ENCODE results near the gene EVC.
A peak's percentile ranks its signal among the peaks of the same experiment; 100 is the strongest.

The EVC gene

DNA sequence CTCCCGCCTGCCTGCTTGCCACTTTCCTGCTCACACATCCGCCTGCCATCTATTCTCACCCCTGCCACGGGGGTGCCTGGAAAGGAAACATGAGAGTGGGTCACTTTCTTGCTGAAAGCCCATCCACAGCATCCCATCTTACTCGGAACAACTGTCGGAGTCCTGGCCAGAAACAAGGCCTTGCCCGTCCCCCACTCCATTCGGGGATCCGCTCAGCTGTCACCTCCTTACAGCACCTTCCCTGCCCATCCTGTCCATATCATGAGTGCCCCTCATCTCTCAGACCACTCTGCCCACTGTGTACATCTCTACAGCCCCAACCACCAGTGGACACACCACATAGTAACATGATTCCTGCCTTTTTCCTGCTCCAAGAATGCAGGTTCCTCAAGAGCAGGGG, 9.0 kb upstream of the EVC start:
- H3K9me3 Mint-ChIP-seq, result peaks cover 8% of the 10 kb centered on the region
- peaks cover 4% of the 10 kb centered on the region for H3K27me3 Mint-ChIP-seq
- H3K36me3 Mint-ChIP-seq, result peaks cover 2% of the 10 kb centered on the region
- DNase-seq (ENCODE audit: low spot score in 2 of 2) (no peak), ATAC-seq (ENCODE audit: low read depth) (no peak)
- no peak overlapping the region for H3K27ac Mint-ChIP-seq
- no peak overlapping the region for H3K4me3 Mint-ChIP-seq
- no peaks in the 10 kb centered on the region for H3K4me1 Mint-ChIP-seq

- H3K9me3 Mint-ChIP-seq, result peaks cover 8% of the 10 kb centered on the region
- peaks cover 2% of the 10 kb centered on the region for H3K36me3 Mint-ChIP-seq
- no peak overlapping the region for H3K4me3 Mint-ChIP-seq
- no peak overlapping the region for H3K27ac Mint-ChIP-seq
- no peak for DNase-seq (ENCODE audit: low spot score in 2 of 2)
- H3K4me1 Mint-ChIP-seq, result peaks cover 3% of the 10 kb centered on the region
- H3K27me3 Mint-ChIP-seq, result peaks cover 11% of the 10 kb centered on the region
- ATAC-seq (ENCODE audit: low read depth), result no peak
Observed at GRCh38 chr4:5703831-5704230, 7.2 kb upstream of the EVC start.

DNA sequence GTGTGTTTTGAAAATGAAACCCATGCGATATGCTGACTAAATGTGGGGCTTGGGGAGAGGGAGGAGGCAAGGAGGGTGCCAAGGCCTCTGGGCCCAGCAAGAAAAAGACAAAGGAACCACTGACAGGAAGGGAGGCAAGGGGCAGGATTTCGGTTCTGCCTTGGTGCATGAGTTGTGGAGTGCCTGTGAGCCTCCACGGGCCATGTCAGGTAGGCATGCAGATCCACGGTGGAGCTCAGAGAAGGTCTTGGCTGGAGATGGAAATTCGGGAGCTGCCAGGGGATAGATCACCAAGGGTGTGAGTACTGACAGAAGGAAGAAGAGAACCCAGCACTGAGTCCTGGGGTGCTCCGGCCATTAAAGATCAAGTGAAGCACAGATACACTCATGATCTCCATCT, 6.7 kb upstream of the EVC start:
- Mint-ChIP-seq H3K36me3 (peaks cover 2% of the 10 kb centered on the region), H3K27ac (no peak overlapping the region), H3K4me3 (no peak overlapping the region), H3K4me1 (peaks cover 3% of the 10 kb centered on the region), H3K9me3 (peaks cover 8% of the 10 kb centered on the region), H3K27me3 (peaks cover 11% of the 10 kb centered on the region)
- DNase-seq (ENCODE audit: low spot score in 2 of 2) (no peak), ATAC-seq (ENCODE audit: low read depth) (no peak)

DNA sequence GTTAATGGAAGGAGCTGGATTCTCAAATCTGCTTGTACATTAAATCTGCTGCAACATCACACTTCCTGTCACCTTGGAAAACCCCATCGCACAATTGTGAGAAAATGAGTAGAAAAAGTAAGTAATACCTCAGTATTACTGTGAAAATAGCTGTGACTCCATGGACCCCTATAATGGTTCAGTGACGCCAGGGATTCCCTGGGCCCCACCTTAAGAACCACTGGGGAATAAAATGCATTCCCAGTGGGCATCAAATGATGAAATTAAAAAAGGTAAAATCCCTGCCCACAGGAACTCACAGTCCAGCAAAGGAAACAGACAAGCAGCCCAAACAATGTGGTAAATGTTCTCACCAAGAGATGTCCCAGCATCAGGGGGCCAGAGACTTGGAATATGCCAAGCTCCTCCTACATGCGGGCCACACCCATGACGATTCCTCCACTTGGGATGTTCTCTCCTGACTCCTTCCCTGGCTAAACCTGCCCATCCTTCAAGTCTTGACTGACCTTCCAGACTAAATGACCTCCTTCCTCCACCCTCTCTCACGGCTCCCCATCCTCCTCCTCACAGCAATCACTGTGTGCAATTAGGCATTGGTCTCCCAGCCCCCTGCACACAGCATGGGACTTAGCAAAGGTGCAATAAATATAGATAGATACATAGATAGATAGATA, 5.2 kb upstream of the EVC start:
- Mint-ChIP-seq H3K4me1 (peaks cover 7% of the 10 kb centered on the region), H3K9me3 (peaks cover 6% of the 10 kb centered on the region), H3K4me3 (no peak overlapping the region), H3K27ac (no peak overlapping the region), H3K36me3 (peaks cover 4% of the 10 kb centered on the region), H3K27me3 (peaks cover 19% of the 10 kb centered on the region)
- DNase-seq (ENCODE audit: low spot score in 2 of 2), result no peak
- no peak for ATAC-seq (ENCODE audit: low read depth)

DNA sequence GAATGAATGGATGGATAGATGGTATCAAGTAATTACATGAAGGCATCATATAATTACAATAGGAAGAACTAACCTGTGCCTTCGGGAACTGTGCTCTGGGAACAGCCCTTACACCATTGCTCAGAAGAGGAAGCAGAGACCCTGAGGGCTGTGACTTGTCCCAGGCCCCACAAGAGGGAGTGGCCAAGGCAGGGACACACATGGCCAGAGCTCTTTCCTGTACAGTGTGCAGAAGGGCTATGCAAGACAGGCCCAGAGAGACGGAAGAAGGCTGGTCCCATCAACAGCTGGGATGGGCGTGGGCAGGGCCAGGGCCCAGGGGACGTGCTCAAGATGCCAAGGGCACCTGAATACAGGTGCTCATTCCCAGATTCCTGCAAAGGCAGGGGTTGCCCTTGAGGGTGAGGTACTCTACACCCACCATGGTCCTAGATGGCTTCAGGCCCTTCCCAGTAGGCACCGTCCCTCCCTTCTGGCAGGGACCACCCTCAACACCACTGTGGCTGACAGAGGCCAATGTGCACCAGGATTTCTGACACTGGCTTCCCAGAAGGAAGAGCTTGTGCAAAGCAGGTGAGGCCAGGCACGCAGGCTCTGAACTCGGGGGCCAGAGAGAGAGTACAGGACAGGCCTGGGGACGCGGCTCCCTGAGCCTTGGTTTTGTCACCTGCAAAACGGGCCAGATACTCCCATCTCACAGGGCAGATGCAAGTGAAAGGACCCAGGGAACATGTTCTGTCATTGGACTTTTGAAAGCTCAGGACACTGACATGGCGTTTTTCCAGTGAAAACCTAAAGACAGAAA, 4.3 kb upstream of the EVC start:
- Mint-ChIP-seq H3K27me3 (peaks cover 19% of the 10 kb centered on the region), H3K36me3 (peaks cover 4% of the 10 kb centered on the region), H3K4me1 (peaks cover 7% of the 10 kb centered on the region), H3K4me3 (peak overlapping the region; percentile 37), H3K27ac (no peak overlapping the region), H3K9me3 (peaks cover 6% of the 10 kb centered on the region)
- ATAC-seq (ENCODE audit: low read depth) (no peak), DNase-seq (ENCODE audit: low spot score in 2 of 2) (no peak)

DNA sequence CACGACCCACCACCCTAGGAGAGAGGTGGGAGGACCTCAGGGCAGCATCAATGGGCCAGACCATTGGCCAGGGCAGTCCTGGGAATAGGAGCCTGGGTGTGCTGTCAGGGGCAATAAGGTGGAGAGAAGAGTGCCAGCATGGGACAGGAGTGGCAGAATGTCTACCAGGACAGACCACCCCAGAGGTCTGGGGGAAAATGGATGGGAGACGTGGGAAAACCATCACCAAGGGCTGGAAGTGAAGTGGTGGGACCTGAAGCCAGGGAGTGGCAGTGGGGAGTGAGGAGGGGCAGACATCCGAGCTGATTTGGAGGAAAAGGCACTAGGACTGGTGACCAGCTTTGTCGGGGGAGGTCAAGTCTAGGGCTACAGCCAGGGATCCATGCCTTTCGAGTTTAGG, 3.6 kb upstream of the EVC start:
- peaks cover 9% of the 10 kb centered on the region for H3K9me3 Mint-ChIP-seq
- peaks cover 4% of the 10 kb centered on the region for H3K36me3 Mint-ChIP-seq
- peaks cover 25% of the 10 kb centered on the region for H3K27me3 Mint-ChIP-seq
- H3K4me3 Mint-ChIP-seq, result peak overlapping the region; percentile 37
- ATAC-seq (ENCODE audit: low read depth) (no peak), DNase-seq (ENCODE audit: low spot score in 2 of 2) (no peak)
- peaks cover 7% of the 10 kb centered on the region for H3K4me1 Mint-ChIP-seq
- H3K27ac Mint-ChIP-seq, result no peak overlapping the region

- DNase-seq (ENCODE audit: low spot score in 2 of 2), result no peak
- peaks cover 4% of the 10 kb centered on the region for H3K36me3 Mint-ChIP-seq
- H3K4me3 Mint-ChIP-seq, result no peak overlapping the region
- H3K27ac Mint-ChIP-seq, result no peak overlapping the region
- ATAC-seq (ENCODE audit: low read depth), result no peak
- peaks cover 12% of the 10 kb centered on the region for H3K9me3 Mint-ChIP-seq
- H3K27me3 Mint-ChIP-seq, result peaks cover 29% of the 10 kb centered on the region
- peaks cover 7% of the 10 kb centered on the region for H3K4me1 Mint-ChIP-seq
Observed at GRCh38 chr4:5707778-5708448, 3.1 kb upstream of the EVC start.

DNA sequence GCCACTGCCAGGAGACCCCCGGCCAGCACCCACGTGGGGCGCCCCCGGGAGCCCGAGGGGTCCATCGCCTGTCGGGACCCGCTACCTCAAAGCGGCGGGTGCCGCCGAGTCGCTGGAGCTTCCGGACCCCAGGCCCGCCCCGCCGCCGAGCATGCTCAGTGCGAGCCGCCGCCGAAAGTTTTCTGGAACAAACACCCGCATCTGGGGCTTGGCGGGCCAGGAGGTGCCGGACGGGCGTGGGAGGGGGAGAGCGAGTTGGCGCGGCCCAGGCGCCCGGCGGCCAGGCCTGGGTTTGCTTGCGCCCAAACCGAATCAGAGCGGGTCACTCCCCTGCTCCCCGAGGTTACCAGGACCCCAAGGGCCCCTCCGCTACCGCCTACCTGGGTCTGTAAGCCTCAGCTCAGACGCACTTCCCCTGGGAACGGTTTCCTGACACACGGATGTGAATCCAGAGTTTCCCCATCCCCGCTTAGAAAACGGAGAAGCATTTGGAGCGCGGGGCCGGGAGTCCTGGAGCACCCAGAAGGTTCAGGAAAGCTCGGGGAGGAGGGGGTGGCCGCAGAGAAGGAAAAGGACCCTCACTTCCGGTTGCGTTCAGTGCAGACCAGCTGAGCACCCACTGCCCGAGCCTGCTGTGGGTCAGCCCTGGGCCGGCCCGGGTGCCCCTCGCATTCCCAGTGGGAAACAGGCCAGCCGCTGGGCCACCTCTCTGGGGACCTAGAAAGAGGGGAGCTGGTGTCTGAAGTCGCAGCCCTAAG, 2.4 kb upstream of the EVC start, which contains the start of gene EVC2:
TSS of gene EVC2 (minus strand) at position 111 of the 758 bp plus-strand sequence. CDS start at position 65, 46 bp downstream.
- DNase-seq (ENCODE audit: low spot score in 2 of 2) (no peak), ATAC-seq (ENCODE audit: low read depth) (no peak)
- H3K4me1 Mint-ChIP-seq, result peaks cover 7% of the 10 kb centered on the region
- H3K4me3 Mint-ChIP-seq, result peak within 1 kb of the TSS; percentile 37
- H3K36me3 Mint-ChIP-seq, result peaks cover 3% of the 10 kb centered on the region
- no peak within 1 kb of the TSS for H3K27ac Mint-ChIP-seq
- peaks cover 11% of the 10 kb centered on the region for H3K9me3 Mint-ChIP-seq
- peaks cover 28% of the 10 kb centered on the region for H3K27me3 Mint-ChIP-seq

GRCh38 chr4:5709207-5709575, 1.8 kb upstream of the EVC start:
- no peak for ATAC-seq (ENCODE audit: low read depth)
- Mint-ChIP-seq H3K4me3 (no peak overlapping the region), H3K9me3 (peaks cover 9% of the 10 kb centered on the region), H3K27ac (no peak overlapping the region), H3K4me1 (peaks cover 7% of the 10 kb centered on the region), H3K27me3 (peaks cover 29% of the 10 kb centered on the region), H3K36me3 (peaks cover 2% of the 10 kb centered on the region)
- DNase-seq (ENCODE audit: low spot score in 2 of 2), result no peak

GRCh38 chr4:5710065-5710960, 688 bp upstream of the EVC start:
- Mint-ChIP-seq H3K4me1 (peaks cover 7% of the 10 kb centered on the region), H3K27me3 (peaks cover 29% of the 10 kb centered on the region), H3K36me3 (peaks cover 2% of the 10 kb centered on the region), H3K9me3 (peaks cover 9% of the 10 kb centered on the region), H3K4me3 (peak overlapping the region; percentile 75), H3K27ac (no peak overlapping the region)
- DNase-seq (ENCODE audit: low spot score in 2 of 2) (no peak), ATAC-seq (ENCODE audit: low read depth) (no peak)

GRCh38 chr4:5711479-5712184, 631 bp downstream of the EVC start:
- peaks cover 26% of the 10 kb centered on the region for H3K27me3 Mint-ChIP-seq
- DNase-seq (ENCODE audit: low spot score in 2 of 2), result no peak

GRCh38 chr4:5712517-5712916, 1.5 kb downstream of the EVC start:
- peaks cover 23% of the 10 kb centered on the region for H3K27me3 Mint-ChIP-seq
- no peak for DNase-seq (ENCODE audit: low spot score in 2 of 2)

More at GRCh38 chr4:5711479-5712184, 631 bp downstream of the EVC start:
- Mint-ChIP-seq H3K27ac (no peak overlapping the region), H3K9me3 (peaks cover 11% of the 10 kb centered on the region), H3K36me3 (peaks cover 2% of the 10 kb centered on the region), H3K4me1 (peaks cover 7% of the 10 kb centered on the region), H3K4me3 (peak overlapping the region; percentile 24)
- no peak for ATAC-seq (ENCODE audit: low read depth)

More at GRCh38 chr4:5712517-5712916, 1.5 kb downstream of the EVC start:
- H3K9me3 Mint-ChIP-seq, result peaks cover 18% of the 10 kb centered on the region
- no peak overlapping the region for H3K4me3 Mint-ChIP-seq
- H3K4me1 Mint-ChIP-seq, result peaks cover 4% of the 10 kb centered on the region
- no peak for ATAC-seq (ENCODE audit: low read depth)
- no peak overlapping the region for H3K27ac Mint-ChIP-seq
- H3K36me3 Mint-ChIP-seq, result peaks cover 2% of the 10 kb centered on the region
